Activated CD4-positive, alpha-beta T cell treated with anti-CD3 and anti-CD28 coated beads, Interleukin-2, amount 10 ng/mL, durations not matched to agents 7 days and 5 days (primary cell): ENCODE measurements around the gene EPAS1. TPM values are rescaled to one million over a fixed set of nuclear protein-coding genes. Genes with fewer than 3 reads are reported as not detected.
A peak's percentile ranks its signal among the peaks of the same experiment; 100 is the strongest.

Experiments
- CTCF ChIA-PET: fragments of 350-600 bp; sonication (Branson Sonifier 250); formaldehyde crosslinking; loops from one replicate; lab custom pipeline; 2021; ENCODE audit warnings: antibody characterized with exemption; lab: Charles Lee
- POLR2A ChIA-PET: fragments of 350-600 bp; sonication (Branson Sonifier 250); formaldehyde crosslinking; loops from one replicate; lab custom pipeline; 2021; ENCODE audit warnings: antibody characterized with exemption; lab: Charles Lee
- DNase-seq: peaks from one replicate; pipeline ENCODE4 v3.0.0-alpha.2; 2020
- H3K27ac Mint-ChIP-seq: one replicate; pipeline ENCODE4 v1.8.0; 2021; ENCODE audit warnings: mild to moderate bottlenecking, moderate library complexity, mixed read lengths
- H3K27me3 Mint-ChIP-seq: one replicate; pipeline ENCODE4 v1.8.0; 2021; ENCODE audit warnings: mixed read lengths
- H3K36me3 Mint-ChIP-seq: one replicate; pipeline ENCODE4 v1.8.0; 2021; ENCODE audit warnings: low read depth, mixed read lengths
- H3K4me1 Mint-ChIP-seq: one replicate; pipeline ENCODE4 v1.8.0; 2021; ENCODE audit warnings: mixed read lengths
- H3K4me3 Mint-ChIP-seq: one replicate; pipeline ENCODE4 v1.8.0; 2021; ENCODE audit warnings: mild to moderate bottlenecking, moderate library complexity, mixed read lengths
- H3K9me3 Mint-ChIP-seq: one replicate; pipeline ENCODE4 v1.8.0; 2021; ENCODE audit warnings: mixed read lengths
- total RNA-seq, 2 experiments: library from RNA; stranded (reverse); gene quantifications; one replicate each; pipeline ENCODE4 v1.2.3, GENCODE V29; 2021

Gene EPAS1
- total RNA-seq, 2 experiments from 2014 or later: 6.9 to 7.9 TPM

DNA sequence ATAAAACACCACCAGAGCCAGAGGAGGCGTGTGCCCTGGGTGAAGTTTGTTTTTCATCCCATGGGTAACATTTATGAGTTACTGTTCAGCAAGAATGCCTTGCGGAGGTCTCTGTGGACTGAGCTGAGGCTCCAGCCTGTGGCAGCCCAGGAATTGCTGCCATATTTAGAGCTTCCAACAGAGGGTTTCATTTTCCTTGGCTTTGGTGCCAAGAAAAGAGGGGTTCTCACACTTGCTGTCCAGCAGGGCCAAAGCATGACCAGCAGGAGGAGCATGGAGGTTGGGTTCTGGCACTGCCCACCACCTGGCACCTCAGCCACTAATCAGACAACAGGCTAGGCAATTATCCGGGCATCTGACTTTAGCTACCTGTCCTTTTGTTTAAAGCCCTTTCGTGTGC, 36.7 kb downstream of the EPAS1 start:
- ChIA-PET CTCF (interaction anchor here (1.0 to 1.9 kb wide), 5 partner anchors 8 to 127 kb away, joined by 3 to 5 read pairs (median 3); no protein-coding TSS in a partner anchor), POLR2A (no interaction called here)
- peaks cover 12% of the 10 kb centered on the region for H3K4me1 Mint-ChIP-seq
- H3K36me3 Mint-ChIP-seq: no peaks in the 10 kb centered on the region
- no peak overlapping the region for H3K4me3 Mint-ChIP-seq
- DNase-seq: no peak
- peaks cover 6% of the 10 kb centered on the region for H3K27me3 Mint-ChIP-seq
- no peak overlapping the region for H3K27ac Mint-ChIP-seq
- no peaks in the 10 kb centered on the region for H3K9me3 Mint-ChIP-seq

DNA sequence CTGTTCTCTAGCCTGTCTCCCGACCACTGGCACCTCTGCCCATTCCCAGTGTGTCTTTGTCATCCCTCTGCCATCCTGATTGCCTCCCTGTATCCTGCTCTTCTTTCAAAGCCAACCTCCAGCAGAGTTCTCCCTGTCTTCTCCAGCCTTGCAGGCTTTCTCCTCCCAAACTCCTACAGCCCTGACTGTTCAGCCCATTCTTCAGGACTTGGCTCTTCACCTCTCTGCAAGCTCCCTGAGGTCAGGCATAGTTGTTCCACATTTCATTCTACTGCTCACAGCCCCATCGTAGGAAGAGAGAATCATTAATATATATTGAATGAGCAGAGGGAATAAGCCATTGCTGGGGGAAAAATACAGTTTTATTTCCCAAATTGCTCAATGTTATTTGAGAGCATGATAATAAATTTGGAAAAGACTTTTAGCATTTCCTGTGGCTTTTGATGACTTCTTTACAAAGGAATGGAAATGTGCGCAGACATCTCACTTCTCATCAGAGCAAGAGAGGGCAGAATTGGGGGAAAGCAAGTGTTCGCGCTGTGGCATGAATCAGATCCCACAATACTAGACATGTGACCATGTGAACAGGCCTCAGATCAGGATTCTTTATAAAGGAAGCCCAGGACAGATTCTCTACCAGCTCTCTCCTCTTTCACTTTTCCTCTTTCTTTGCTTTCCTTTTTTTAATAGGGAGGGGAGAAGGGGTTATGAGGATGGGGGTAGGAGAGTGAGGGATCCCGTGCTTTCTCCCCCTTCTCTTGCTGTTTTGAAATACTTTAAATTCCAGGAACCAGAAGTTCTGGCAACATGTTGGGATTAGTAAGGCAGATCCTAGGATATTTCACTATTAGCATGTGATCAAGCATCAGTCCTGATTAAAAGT, 37.4 kb downstream of the EPAS1 start:
- H3K27ac Mint-ChIP-seq: no peak overlapping the region
- peaks cover 12% of the 10 kb centered on the region for H3K4me1 Mint-ChIP-seq
- H3K27me3 Mint-ChIP-seq: peaks cover 6% of the 10 kb centered on the region
- no peaks in the 10 kb centered on the region for H3K36me3 Mint-ChIP-seq
- POLR2A ChIA-PET: no interaction called here
- H3K9me3 Mint-ChIP-seq: no peaks in the 10 kb centered on the region
- H3K4me3 Mint-ChIP-seq: no peak overlapping the region
- CTCF ChIA-PET: interaction anchor here (1.2 to 1.9 kb wide), 4 partner anchors 9 to 29 kb away, joined by 3 to 5 read pairs (median 4); no protein-coding TSS in a partner anchor
- DNase-seq: no peak

DNA sequence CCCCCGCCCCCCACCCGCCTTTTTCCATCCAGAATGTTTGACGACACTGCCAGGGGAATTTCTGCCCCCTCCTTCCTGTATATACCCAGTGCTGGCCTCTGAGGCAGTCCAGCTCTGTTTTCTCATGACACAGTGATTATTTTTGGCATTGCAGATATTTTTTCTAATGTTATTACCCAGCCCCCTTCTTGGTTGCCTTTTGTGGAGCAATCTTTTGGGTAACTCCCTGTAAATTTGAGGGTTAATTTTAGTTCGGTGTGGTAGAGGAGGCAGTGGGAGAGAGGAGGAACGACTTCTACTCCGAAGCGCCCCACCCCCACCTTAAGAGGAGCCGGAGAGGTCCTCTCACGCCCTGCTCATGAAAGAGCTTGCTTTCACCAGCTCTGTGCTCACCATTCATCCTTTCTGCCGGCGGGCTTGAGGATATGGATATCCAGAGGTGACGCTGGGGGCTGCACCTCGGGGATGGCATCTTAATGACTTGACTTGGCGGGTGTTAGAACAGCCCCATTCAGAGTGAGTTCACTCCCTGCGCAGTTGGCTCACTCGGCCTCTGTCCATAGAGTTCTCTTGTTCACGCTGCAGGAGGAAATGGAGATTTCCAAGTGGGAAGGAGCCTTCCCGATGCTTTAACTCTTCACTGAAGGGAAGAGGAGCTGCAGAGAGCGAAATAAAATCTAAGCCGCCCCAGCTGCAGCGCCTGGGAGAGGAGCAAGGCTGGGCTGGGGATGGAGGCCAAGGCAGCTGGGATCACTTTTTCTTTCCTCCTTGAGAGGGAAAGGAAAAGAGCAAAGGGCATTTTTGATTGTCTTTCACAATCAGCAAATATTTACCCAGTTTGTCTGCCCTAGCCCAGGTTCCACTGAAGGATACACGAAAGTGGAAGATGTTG, 38.4 kb downstream of the EPAS1 start:
- peaks cover 6% of the 10 kb centered on the region for H3K27me3 Mint-ChIP-seq
- POLR2A ChIA-PET: no interaction called here
- H3K4me1 Mint-ChIP-seq: peaks cover 12% of the 10 kb centered on the region
- DNase-seq: no peak
- H3K9me3 Mint-ChIP-seq: no peaks in the 10 kb centered on the region
- H3K4me3 Mint-ChIP-seq: no peak overlapping the region
- no peak overlapping the region for H3K27ac Mint-ChIP-seq
- CTCF ChIA-PET: no interaction called here
- H3K36me3 Mint-ChIP-seq: no peaks in the 10 kb centered on the region

DNA sequence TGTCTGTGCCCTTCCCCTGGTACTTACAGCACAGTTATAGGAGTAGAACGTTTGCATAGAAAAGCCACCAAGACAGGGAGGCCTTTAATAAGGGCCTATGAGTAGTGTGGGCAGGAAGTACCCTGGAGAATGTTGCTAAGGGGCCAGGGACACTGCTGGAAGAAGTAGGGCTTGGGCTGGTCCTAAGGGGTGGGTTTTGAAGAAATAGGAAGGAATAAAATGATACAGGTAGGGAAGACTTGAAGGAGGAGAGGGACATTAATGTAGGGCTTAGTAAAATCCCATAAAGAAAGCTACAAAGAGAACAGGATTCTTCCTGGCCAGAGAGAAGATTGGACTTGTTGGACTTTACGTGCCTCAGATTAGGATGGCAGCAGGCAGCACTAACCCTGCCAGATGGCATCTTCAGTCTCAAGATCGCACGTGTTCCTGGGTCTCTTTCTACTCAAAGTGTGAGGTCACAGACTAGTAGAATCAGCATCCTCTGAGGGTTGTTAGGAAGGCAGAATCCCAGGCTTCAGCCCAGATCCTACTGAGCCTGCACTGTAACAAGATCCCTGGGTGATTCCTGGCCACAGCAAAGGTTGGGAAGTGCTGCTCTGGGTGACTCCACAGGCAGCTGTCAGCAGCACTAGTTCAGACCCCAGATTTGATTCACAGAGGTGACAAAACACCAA, 39.2 kb downstream of the EPAS1 start:
- Mint-ChIP-seq H3K27ac (no peak overlapping the region), H3K36me3 (no peaks in the 10 kb centered on the region), H3K4me3 (no peak overlapping the region), H3K27me3 (peaks cover 6% of the 10 kb centered on the region), H3K9me3 (no peaks in the 10 kb centered on the region), H3K4me1 (peaks cover 14% of the 10 kb centered on the region)
- CTCF ChIA-PET: no interaction called here
- POLR2A ChIA-PET: no interaction called here
- DNase-seq: no peak

DNA sequence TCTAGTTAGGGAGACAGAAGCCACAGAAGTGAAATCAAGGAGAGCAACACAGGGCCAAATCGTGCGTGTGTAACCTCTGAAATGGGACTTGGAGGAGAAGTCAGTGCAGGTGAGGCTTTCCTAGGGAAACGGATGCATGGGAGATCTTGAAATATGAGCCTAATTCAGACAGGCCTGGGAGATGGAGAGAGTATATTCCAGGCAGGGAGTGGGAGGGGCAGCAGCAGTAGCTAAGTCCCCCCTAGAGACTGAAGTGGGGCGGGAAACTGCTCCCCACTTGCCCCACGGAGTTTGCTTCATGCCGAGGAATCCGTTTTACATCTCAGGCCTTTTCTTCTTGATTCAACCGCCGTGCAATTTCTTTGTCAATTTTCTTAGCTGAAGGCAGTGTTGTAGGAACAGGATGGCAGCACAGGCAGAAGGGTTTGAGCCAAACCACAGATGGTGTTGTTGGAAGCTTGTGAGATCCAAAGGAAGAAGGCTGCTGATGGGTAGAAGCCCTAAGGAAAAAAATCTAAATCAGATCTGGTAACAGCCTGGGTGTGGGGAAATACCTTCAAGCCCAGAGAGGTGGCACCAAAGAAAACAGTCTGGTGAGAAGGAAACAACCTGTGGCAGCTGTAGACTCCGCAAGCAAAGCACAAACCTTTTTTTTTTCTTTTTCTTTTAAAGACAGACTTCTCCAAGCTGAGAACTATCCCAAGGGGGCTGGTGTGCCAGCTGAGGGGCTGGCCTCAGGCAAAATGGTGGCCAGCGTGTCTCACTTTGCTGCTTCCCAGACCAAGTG, 40.2 kb downstream of the EPAS1 start:
- Mint-ChIP-seq H3K4me1 (peaks cover 14% of the 10 kb centered on the region), H3K27ac (no peak overlapping the region), H3K36me3 (no peaks in the 10 kb centered on the region), H3K9me3 (no peaks in the 10 kb centered on the region), H3K27me3 (peaks cover 7% of the 10 kb centered on the region), H3K4me3 (no peak overlapping the region)
- POLR2A ChIA-PET: no interaction called here
- peak; percentile 15 for DNase-seq
- CTCF ChIA-PET: interaction anchor here (1.2 kb wide), 2 partner anchors 10 to 69 kb away, joined by 3 to 4 read pairs; no protein-coding TSS in a partner anchor

DNA sequence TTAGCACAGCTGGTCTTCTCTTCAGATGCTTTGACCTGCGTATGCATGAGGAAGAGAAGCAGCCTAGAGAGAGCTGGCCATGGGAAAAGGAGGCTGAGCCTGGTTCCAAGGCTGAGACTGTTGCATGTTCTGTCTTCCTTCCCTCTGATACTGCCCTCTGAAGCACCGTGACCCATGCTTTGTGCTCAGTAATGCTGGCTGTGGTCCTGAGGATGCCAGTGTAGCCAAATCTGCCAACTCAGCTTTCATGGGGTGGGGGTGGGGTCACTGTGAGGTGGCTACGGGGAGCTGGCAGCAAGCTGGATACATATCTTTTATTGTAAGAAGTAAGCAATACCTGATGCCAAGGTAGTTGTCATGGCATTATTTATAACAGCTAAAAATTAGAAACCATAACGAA, 41.5 kb downstream of the EPAS1 start:
- Mint-ChIP-seq H3K4me3 (no peak overlapping the region), H3K4me1 (peaks cover 14% of the 10 kb centered on the region), H3K27me3 (peaks cover 7% of the 10 kb centered on the region), H3K9me3 (no peaks in the 10 kb centered on the region), H3K36me3 (no peaks in the 10 kb centered on the region), H3K27ac (no peak overlapping the region)
- CTCF ChIA-PET: interaction anchor here (0.7 to 1.6 kb wide), 2 partner anchors 11 to 238 kb away, joined by 3 to 4 read pairs; no protein-coding TSS in a partner anchor
- POLR2A ChIA-PET: no interaction called here
- DNase-seq: no peak

DNA sequence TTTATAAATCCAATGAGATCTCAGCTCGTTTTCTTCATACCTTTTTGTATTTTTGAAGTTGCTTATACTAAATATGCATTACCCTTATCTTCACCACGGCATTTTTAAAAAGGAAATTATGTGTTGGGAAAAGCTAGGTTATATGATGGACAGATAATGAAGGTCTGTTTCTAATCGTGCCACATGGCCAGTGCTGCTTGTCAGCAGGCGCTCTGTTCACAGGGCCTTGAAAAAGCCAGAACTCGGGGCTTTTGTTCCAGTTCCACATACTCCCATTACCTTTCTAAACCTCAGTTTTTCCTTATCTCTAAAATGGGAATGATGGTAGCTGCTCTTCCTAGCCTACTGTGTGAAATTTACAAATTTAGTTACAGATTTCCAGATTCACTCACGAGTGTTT, 42.0 kb downstream of the EPAS1 start:
- ChIA-PET POLR2A (no interaction called here), CTCF (interaction anchor here (0.7 to 1.6 kb wide), 2 partner anchors 11 to 238 kb away, joined by 3 to 4 read pairs; no protein-coding TSS in a partner anchor)
- DNase-seq: no peak
- Mint-ChIP-seq H3K4me3 (no peak overlapping the region), H3K4me1 (peaks cover 14% of the 10 kb centered on the region), H3K9me3 (no peaks in the 10 kb centered on the region), H3K36me3 (no peaks in the 10 kb centered on the region), H3K27ac (no peak overlapping the region), H3K27me3 (peaks cover 10% of the 10 kb centered on the region)

DNA sequence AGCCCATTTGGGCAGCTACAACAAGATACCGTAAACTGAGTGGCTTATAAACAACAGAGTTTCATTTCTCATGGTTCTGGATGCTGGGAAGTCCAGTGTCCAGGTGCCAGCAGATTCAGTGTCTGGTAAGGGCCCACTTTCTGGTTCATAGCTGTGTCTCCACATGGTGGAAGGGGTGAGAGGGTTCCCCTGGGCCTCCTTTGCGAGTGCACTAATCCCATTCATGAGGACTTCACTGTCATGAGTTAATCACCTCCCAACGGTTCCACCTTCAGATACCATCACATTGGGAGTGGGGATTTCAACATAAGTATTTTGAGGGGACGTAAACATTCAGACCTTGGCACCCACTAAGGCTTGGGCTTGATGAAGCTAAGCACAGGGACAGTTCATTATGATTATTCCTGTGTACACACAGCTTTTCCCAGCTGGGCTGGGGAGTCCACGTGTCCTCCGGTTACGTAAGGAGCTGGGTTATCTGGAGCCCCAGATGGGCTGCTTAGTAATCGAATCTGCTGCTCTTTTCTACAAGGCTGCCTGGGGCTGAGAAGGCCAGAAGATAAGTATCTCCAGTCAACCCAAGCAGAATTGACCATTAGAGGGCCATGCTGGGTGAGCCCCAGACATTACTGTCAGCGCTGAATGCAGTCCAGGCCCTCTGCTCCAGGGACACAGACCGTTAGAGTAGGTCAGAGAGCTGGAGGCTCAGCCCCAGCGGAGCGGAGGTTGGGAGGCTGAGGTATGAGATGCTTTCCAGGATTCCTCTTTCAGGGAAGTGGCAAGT, 42.7 kb downstream of the EPAS1 start:
- no peak overlapping the region for H3K27ac Mint-ChIP-seq
- peaks cover 11% of the 10 kb centered on the region for H3K4me1 Mint-ChIP-seq
- ChIA-PET CTCF (interaction anchor here (1.6 kb wide), 1 partner anchor 10 kb away, joined by 3 read pairs; no protein-coding TSS in a partner anchor), POLR2A (no interaction called here)
- no peaks in the 10 kb centered on the region for H3K36me3 Mint-ChIP-seq
- DNase-seq: no peak
- H3K27me3 Mint-ChIP-seq: peaks cover 10% of the 10 kb centered on the region
- no peaks in the 10 kb centered on the region for H3K9me3 Mint-ChIP-seq
- no peak overlapping the region for H3K4me3 Mint-ChIP-seq

DNA sequence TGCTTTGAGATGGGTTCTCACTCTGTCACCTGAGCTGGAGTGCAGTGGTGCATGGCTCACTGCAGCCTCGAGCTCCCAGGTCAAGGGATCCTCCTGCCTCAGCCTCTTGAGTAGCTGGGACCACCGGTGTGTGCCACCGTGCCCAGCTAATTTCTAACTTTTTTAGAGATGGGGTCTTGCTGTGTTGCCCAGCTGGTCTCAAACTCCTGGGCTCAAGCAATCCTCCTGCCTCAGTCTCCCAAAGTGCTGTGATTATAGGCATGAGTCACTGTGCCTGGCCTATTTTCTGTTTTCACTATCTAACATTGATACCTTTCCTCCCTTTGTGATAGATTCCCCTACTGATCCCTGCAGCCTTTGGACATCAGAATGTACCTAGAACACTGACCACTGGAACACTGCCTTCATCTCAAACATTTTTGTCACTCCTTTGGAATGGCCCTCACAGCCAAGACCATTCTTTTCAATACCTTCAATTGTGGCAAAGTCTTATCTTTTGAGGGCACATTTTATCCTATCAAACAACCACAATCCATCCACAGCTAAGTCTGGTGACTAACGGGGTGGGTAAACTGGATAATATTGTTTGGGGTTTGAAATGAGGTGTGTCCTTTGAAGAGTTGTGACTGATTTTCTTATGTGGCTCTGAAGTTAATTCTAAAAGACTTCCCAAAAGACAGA, 43.7 kb downstream of the EPAS1 start:
- no peaks in the 10 kb centered on the region for H3K9me3 Mint-ChIP-seq
- H3K27ac Mint-ChIP-seq: no peak overlapping the region
- ChIA-PET POLR2A (no interaction called here), CTCF (interaction anchor here (1.3 kb wide), 1 partner anchor 10 kb away, joined by 3 read pairs; no protein-coding TSS in a partner anchor)
- peaks cover 10% of the 10 kb centered on the region for H3K27me3 Mint-ChIP-seq
- H3K4me3 Mint-ChIP-seq: no peak overlapping the region
- no peaks in the 10 kb centered on the region for H3K36me3 Mint-ChIP-seq
- peaks cover 10% of the 10 kb centered on the region for H3K4me1 Mint-ChIP-seq
- DNase-seq: no peak

DNA sequence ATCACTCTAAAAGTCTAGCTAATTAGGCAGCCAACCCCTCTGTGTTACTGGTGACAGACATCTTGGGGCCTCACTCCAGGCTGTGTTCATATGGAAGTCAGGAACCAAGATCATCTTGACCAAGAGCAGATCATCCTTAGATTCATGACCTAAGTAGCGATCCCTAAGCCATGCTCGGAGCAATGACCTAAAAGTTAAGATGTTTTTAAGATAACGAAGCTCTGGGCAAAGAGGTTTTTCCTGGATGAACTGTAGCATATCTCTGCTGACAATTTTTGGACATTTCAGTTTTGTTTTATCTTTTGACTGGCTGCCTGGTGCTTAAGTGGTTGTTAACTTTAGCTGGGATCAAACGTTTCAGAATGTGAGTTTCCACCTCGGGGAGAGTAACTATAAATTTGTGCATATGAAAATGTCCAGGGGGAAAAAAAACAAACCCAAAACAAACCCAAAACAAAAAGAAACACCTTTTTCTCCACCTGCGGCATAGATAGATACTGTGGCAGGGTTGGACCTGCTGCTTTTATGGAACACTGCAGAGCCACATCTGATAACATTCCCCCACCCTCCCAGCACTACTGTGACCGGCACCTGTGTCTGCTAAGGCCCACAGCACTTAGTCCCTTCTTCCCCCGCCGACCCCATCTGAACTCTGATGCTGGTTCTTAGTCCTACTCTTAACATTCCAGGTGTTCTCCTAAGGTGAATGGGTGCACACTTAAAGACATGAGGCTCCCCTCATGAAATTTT, 45.5 kb downstream of the EPAS1 start:
- Mint-ChIP-seq H3K27ac (no peak overlapping the region), H3K9me3 (no peaks in the 10 kb centered on the region), H3K4me1 (peaks cover 14% of the 10 kb centered on the region), H3K36me3 (no peaks in the 10 kb centered on the region), H3K4me3 (no peak overlapping the region), H3K27me3 (peaks cover 8% of the 10 kb centered on the region)
- CTCF ChIA-PET: interaction anchor here (0.9 kb wide), 1 partner anchor 294 kb away, joined by 3 read pairs; no protein-coding TSS in a partner anchor
- no peak for DNase-seq
- POLR2A ChIA-PET: no interaction called here
